ENCODE results near the gene SET.

The SET gene

GRCh38 chr9:128714586-128715435 lies 25.8 kb downstream of the SET start:
- no peak for TF ChIP-seq CTCF (IDR thresholded peaks at IDR 0.05; ENCODE audit: low read depth, low read length)
- DNase-seq (ENCODE audit: extremely low read depth, low read depth): no peak

GRCh38 chr9:128715436-128715750 lies 26.4 kb downstream of the SET start:
- DNase-seq (ENCODE audit: extremely low read depth, low read depth): no peak
- TF ChIP-seq CTCF (IDR thresholded peaks at IDR 0.05; ENCODE audit: low read depth, low read length): no peak

- DNase-seq (ENCODE audit: extremely low read depth, low read depth): no peak
- no peak for TF ChIP-seq CTCF (IDR thresholded peaks at IDR 0.05; ENCODE audit: low read depth, low read length)
Measured at GRCh38 chr9:128716581-128717254, 27.7 kb downstream of the SET start.

- no peak for TF ChIP-seq CTCF (IDR thresholded peaks at IDR 0.05; ENCODE audit: low read depth, low read length)
- no peak for DNase-seq (ENCODE audit: extremely low read depth, low read depth)
Measured at GRCh38 chr9:128718047-128718446, 29.0 kb downstream of the SET start.

- no peak for DNase-seq (ENCODE audit: extremely low read depth, low read depth)
- TF ChIP-seq CTCF (IDR thresholded peaks at IDR 0.05; ENCODE audit: low read depth, low read length): no peak
Measured at GRCh38 chr9:128718475-128718874, 29.5 kb downstream of the SET start.

- no peak for TF ChIP-seq CTCF (IDR thresholded peaks at IDR 0.05; ENCODE audit: low read depth, low read length)
- DNase-seq (ENCODE audit: extremely low read depth, low read depth): no peak
Measured at GRCh38 chr9:128719919-128720605, 31.0 kb downstream of the SET start.

Measured in AG09319 (cell line).